ENCODE measurements around the gene PRRT1.

The PRRT1 gene

DNA sequence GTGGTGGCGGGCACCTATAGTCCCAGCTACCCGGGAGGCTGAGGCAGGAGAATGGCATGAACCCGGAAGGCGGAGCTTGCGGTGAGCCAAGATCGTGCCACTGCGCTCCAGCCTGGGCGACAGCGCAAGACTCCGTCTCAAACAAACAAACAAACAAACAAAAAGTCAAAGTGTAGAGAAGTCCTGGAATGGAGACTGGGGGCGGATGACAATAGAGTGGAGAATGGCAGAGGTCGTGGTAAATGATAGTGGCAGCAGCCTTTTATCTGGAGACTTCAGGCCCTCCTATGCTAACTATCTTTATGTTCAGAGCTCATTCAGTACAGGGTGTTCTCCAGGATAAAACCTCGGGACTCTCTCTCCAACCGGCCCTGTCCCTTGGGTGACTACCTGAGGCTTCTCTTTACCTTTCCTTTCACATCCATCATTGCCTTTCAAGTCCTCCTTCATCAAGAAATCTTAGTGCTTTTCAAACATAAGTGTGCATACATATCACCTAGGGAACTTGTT lies 20.2 kb downstream of the PRRT1 start:
- no peak overlapping the region for H2AFZ ChIP-seq (ENCODE audit: low read length)
- H3K4me2 ChIP-seq (ENCODE audit: low read depth, low read length, poor library complexity, severe bottlenecking) = no peak overlapping the region
- no peaks in the 10 kb centered on the region for H3K36me3 ChIP-seq (ENCODE audit: insufficient read depth, low read length)
- peaks cover 21% of the 10 kb centered on the region for H3K4me1 ChIP-seq (ENCODE audit: insufficient read depth, low read length, poor library complexity, severe bottlenecking)
- H3K4me3 ChIP-seq (ENCODE audit: low read length, poor library complexity, severe bottlenecking) = no peak overlapping the region
- no peaks in the 10 kb centered on the region for H3F3A ChIP-seq (ENCODE audit: low read depth)
- no peaks in the 10 kb centered on the region for H3K9me2 ChIP-seq (replicated peaks; ENCODE audit: low read depth, low read length)
- no peaks in the 10 kb centered on the region for H3K27me3 ChIP-seq (ENCODE audit: insufficient read depth, low read length, poor library complexity, severe bottlenecking)
- peaks cover 10% of the 10 kb centered on the region for H4K20me1 ChIP-seq (ENCODE audit: insufficient read depth, low read length, poor library complexity, severe bottlenecking)
- peaks cover 21% of the 10 kb centered on the region for H3K79me2 ChIP-seq (ENCODE audit: insufficient read depth, low read length)
- no peaks in the 10 kb centered on the region for H3K9me3 ChIP-seq (ENCODE audit: insufficient read depth, low read depth, low read length)
- H3K9ac ChIP-seq (ENCODE audit: low read depth, low read length, poor library complexity, severe bottlenecking) = no peak overlapping the region
- TF ChIP-seq CTCF (conservative IDR thresholded peaks at IDR 0.05; ENCODE audit: low read length) (no peak), EZH2phosphoT487 (IDR thresholded peaks at IDR 0.05; ENCODE audit: borderline replicate concordance) (no peak)

- Histone ChIP-seq H3K36me3 (ENCODE audit: insufficient read depth, low read length) (no peaks in the 10 kb centered on the region), H2AFZ (ENCODE audit: low read length) (peak overlapping the region; percentile 91), H3K9me2 (replicated peaks; ENCODE audit: low read depth, low read length) (no peaks in the 10 kb centered on the region), H3K4me3 (ENCODE audit: low read length, poor library complexity, severe bottlenecking) (peak overlapping the region; percentile 81), H3K9ac (ENCODE audit: low read depth, low read length, poor library complexity, severe bottlenecking) (peak overlapping the region; percentile 75), H4K20me1 (ENCODE audit: insufficient read depth, low read length, poor library complexity, severe bottlenecking) (peaks cover 17% of the 10 kb centered on the region), H3F3A (ENCODE audit: low read depth) (no peaks in the 10 kb centered on the region), H3K9me3 (ENCODE audit: insufficient read depth, low read depth, low read length) (no peaks in the 10 kb centered on the region), H3K27me3 (ENCODE audit: insufficient read depth, low read length, poor library complexity, severe bottlenecking) (no peaks in the 10 kb centered on the region), H3K4me2 (ENCODE audit: low read depth, low read length, poor library complexity, severe bottlenecking) (peak overlapping the region; percentile 87), H3K79me2 (ENCODE audit: insufficient read depth, low read length) (peaks cover 34% of the 10 kb centered on the region), H3K4me1 (ENCODE audit: insufficient read depth, low read length, poor library complexity, severe bottlenecking) (peaks cover 25% of the 10 kb centered on the region)
- TF ChIP-seq EZH2phosphoT487 (IDR thresholded peaks at IDR 0.05; ENCODE audit: borderline replicate concordance) (no peak), CTCF (conservative IDR thresholded peaks at IDR 0.05; ENCODE audit: low read length) (no peak)
Observed at GRCh38 chr6:32129297-32130088, 22.2 kb downstream of the PRRT1 start.

GRCh38 chr6:32128751-32129296 lies 22.9 kb downstream of the PRRT1 start:
- no peak for TF ChIP-seq EZH2phosphoT487 (IDR thresholded peaks at IDR 0.05; ENCODE audit: borderline replicate concordance)
- no peak for TF ChIP-seq CTCF (conservative IDR thresholded peaks at IDR 0.05; ENCODE audit: low read length)
- H2AFZ ChIP-seq (ENCODE audit: low read length) = no peak overlapping the region
- H3K4me3 ChIP-seq (ENCODE audit: low read length, poor library complexity, severe bottlenecking) = peak overlapping the region; percentile 81
- H3F3A ChIP-seq (ENCODE audit: low read depth) = no peaks in the 10 kb centered on the region
- peak overlapping the region; percentile 75 for H3K9ac ChIP-seq (ENCODE audit: low read depth, low read length, poor library complexity, severe bottlenecking)
- H3K4me1 ChIP-seq (ENCODE audit: insufficient read depth, low read length, poor library complexity, severe bottlenecking) = peaks cover 25% of the 10 kb centered on the region
- H3K36me3 ChIP-seq (ENCODE audit: insufficient read depth, low read length) = peaks cover 2% of the 10 kb centered on the region; the same call in 1 of the 2 replicates
- H3K4me2 ChIP-seq (ENCODE audit: low read depth, low read length, poor library complexity, severe bottlenecking) = peak overlapping the region; percentile 87
- H3K27me3 ChIP-seq (ENCODE audit: insufficient read depth, low read length, poor library complexity, severe bottlenecking) = no peaks in the 10 kb centered on the region
- H3K9me3 ChIP-seq (ENCODE audit: insufficient read depth, low read depth, low read length) = no peaks in the 10 kb centered on the region
- peaks cover 38% of the 10 kb centered on the region for H3K79me2 ChIP-seq (ENCODE audit: insufficient read depth, low read length)
- peaks cover 17% of the 10 kb centered on the region for H4K20me1 ChIP-seq (ENCODE audit: insufficient read depth, low read length, poor library complexity, severe bottlenecking)
- no peaks in the 10 kb centered on the region for H3K9me2 ChIP-seq (replicated peaks; ENCODE audit: low read depth, low read length)
